ENCODE results near the gene PATJ. TPM values are rescaled to one million over a fixed set of nuclear protein-coding genes. Genes with fewer than 3 reads are reported as not detected.

The PATJ gene
- total and polyA plus RNA-seq, 2 donors (not counting 3 experiments of a cell fraction or from before 2014, with no cell fraction given): 1.1 to 3.0 TPM

DNA sequence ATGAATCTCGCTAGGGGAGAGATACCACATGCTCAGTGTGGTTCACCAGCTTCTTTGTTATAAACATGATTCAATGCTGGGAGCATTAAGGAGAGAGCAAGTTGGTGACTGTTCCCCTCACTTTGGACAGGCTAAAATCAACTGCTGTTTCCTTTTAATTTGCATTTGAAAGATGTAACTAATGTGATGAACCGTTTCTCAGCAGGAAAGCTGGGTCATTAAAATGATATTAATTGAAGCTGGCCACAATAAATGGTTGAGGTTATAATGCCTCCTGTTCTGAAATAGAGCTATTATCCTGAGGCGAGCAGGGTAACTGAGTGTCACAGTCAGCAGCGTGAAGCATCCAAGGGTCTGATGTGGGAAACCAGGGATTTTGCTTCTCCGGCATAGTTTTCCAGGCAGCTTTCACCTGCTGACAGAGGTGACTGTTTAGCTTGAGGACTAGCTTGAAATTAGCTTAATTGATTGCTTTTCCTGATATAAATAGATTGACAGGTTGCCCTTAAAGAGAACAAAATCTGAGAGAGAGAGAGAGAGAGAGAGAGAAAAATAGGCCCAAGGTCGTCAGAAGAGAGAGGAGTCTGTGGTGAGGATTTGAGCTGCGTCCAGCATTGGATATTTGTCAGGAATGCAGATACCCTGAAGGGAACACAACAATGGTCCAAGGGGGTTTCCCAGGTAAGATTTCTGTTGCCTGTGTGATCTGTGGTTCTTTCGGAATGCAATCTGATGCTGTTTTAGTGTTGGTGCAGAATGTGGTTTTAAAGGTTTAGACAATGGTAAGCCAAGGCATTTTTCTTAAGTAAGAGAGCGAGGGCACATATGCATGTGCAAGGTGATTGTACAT is 209.7 kb downstream of the PATJ start:
- intact Hi-C loops (cut with micrococcal nuclease): loop anchor here (2.0 kb wide), 1 partner anchor 179 kb away; no protein-coding TSS in a partner anchor
- no peak for TF ChIP-seq GATA2 (IDR thresholded peaks at IDR 0.05; ENCODE audit: insufficient read depth, insufficient read length, low read depth, low read length)
- TF ChIP-seq, protein P1, sequence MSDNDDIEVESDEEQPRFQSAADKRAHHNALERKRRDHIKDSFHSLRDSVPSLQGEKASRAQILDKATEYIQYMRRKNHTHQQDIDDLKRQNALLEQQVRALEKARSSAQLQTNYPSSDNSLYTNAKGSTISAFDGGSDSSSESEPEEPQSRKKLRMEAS (IDR thresholded peaks at IDR 0.05; ENCODE audit: insufficient read depth, insufficient read length): no peak
- TF ChIP-seq, protein P2, sequence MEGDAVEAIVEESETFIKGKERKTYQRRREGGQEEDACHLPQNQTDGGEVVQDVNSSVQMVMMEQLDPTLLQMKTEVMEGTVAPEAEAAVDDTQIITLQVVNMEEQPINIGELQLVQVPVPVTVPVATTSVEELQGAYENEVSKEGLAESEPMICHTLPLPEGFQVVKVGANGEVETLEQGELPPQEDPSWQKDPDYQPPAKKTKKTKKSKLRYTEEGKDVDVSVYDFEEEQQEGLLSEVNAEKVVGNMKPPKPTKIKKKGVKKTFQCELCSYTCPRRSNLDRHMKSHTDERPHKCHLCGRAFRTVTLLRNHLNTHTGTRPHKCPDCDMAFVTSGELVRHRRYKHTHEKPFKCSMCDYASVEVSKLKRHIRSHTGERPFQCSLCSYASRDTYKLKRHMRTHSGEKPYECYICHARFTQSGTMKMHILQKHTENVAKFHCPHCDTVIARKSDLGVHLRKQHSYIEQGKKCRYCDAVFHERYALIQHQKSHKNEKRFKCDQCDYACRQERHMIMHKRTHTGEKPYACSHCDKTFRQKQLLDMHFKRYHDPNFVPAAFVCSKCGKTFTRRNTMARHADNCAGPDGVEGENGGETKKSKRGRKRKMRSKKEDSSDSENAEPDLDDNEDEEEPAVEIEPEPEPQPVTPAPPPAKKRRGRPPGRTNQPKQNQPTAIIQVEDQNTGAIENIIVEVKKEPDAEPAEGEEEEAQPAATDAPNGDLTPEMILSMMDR (IDR thresholded peaks at IDR 0.05; ENCODE audit: extremely low read depth in 1 of 2, insufficient read depth in 1 of 2, low read depth in 1 of 2, low read length in 2 of 2): no peak
- no peak for TF ChIP-seq JUN (IDR thresholded peaks at IDR 0.05; ENCODE audit: borderline replicate concordance, insufficient read depth, insufficient read length, low read depth)
- no peak for TF ChIP-seq FOS (IDR thresholded peaks at IDR 0.05; ENCODE audit: borderline replicate concordance, insufficient read depth, low read length)
- no peak for TF ChIP-seq POLR2AphosphoS5 (IDR thresholded peaks at IDR 0.05; ENCODE audit: insufficient read depth, low read depth, low read length)
- no peak for TF ChIP-seq POLR2A (IDR thresholded peaks at IDR 0.05; ENCODE audit: low read depth, low read length)
- TF ChIP-seq EZH2 (IDR thresholded peaks at IDR 0.05; ENCODE audit: borderline replicate concordance, low read depth, low read length, severe bottlenecking): no peak
- TF ChIP-seq MYC (IDR thresholded peaks at IDR 0.05; ENCODE audit: low read depth, low read length): no peak
- Histone ChIP-seq H3K9me1 (replicated peaks; ENCODE audit: control insufficient read depth, extremely low read depth, insufficient read depth, low read length) (no peaks in the 10 kb centered on the region), H3K9me3 (replicated peaks; ENCODE audit: control insufficient read depth, insufficient read depth, low read length) (no peaks in the 10 kb centered on the region), H3K36me3 (ENCODE audit: control insufficient read depth in 2 of 2, extremely low read depth in 1 of 2, insufficient read depth in 2 of 2, low read length in 2 of 2) (no peaks in the 10 kb centered on the region), H3K27me3 (ENCODE audit: control insufficient read depth in 2 of 2, insufficient read depth in 2 of 2, low read length in 2 of 2) (no peaks in the 10 kb centered on the region), H4K20me1 (replicated peaks; ENCODE audit: control insufficient read depth, extremely low read depth, insufficient read depth, low read length) (no peaks in the 10 kb centered on the region), H2AFZ (ENCODE audit: low read depth, low read length) (no peak overlapping the region), H3K4me3 (replicated peaks in 1 of 3; ENCODE audit: insufficient read depth in 1 of 3, low read depth in 1 of 3, low read length in 3 of 3) (no peak overlapping the region), H3K4me2 (ENCODE audit: insufficient read depth, low read length) (no peak overlapping the region), H3K9ac (replicated peaks; ENCODE audit: extremely low read depth, insufficient read depth, low read length) (no peak overlapping the region), H3K4me1 (ENCODE audit: control insufficient read depth, extremely low read depth, insufficient read depth, low read length) (no peaks in the 10 kb centered on the region), H3K27ac (ENCODE audit: insufficient read depth, low read depth, low read length) (no peak overlapping the region), H3K79me2 (ENCODE audit: control insufficient read depth, insufficient read depth, low read length) (no peaks in the 10 kb centered on the region)
- POLR2A ChIA-PET: no interaction called here
- dilution Hi-C loops (cut with MboI; ENCODE audit: extremely low pct_ligation_motif_present, low sequenced_read_pairs): no loop called here
- DNase-seq (ENCODE audit: low read depth, low spot score) (no peak), FAIRE-seq (no peak)
- CTCF ChIA-PET: interaction anchor here (0.9 to 1.3 kb wide), 4 partner anchors 131 to 1976 kb away, joined by 3 to 8 read pairs (median 3); no protein-coding TSS in a partner anchor
- no TSS peak for BruUV-seq (replicated peaks)

Data from endothelial cell of umbilical vein (primary cell).